Measurements from ENCODE around the gene PTGES3L.

Gene PTGES3L

GRCh38 chr17:43021741-43022512 lies 42.0 kb upstream of the PTGES3L start, which contains the start of gene VAT1:
TSS of gene VAT1 (minus strand) at chr17:43022385. CDS start at chr17:43022322, 63 bp downstream.
- Histone ChIP-seq H3K27ac (peak within 1 kb of the TSS; percentile 65 to 86 (median 72)), H3K4me3 (peak within 1 kb of the TSS; percentile 78 to 100 (median 92)), H3K9me3 (replicated peaks in 1 of 11) (no peaks in the 10 kb centered on the region), H3K36me3 (peaks cover 0 to 35% (median 8%) of the 10 kb centered on the region in 11 experiments; a peak in 12 of 22 replicates), H3K9ac (peak within 1 kb of the TSS; percentile 77 to 91 (median 84)), H3K4me2 (peak within 1 kb of the TSS; percentile 92 to 100 (median 99)), H4K20me1 (peaks cover 0 to 36% (median 4%) of the 10 kb centered on the region in 11 experiments; a peak in 9 of 22 replicates), H3K4me1 (peaks cover 44 to 79% (median 65%) of the 10 kb centered on the region in 10 experiments), H3K27me3 (peaks cover 0 to 20% (median 5%) of the 10 kb centered on the region in 11 experiments; a peak in 9 of 22 replicates)
- no peak for TF ChIP-seq Cebpa-rat (IDR thresholded peaks at IDR 0.05)

DNA sequence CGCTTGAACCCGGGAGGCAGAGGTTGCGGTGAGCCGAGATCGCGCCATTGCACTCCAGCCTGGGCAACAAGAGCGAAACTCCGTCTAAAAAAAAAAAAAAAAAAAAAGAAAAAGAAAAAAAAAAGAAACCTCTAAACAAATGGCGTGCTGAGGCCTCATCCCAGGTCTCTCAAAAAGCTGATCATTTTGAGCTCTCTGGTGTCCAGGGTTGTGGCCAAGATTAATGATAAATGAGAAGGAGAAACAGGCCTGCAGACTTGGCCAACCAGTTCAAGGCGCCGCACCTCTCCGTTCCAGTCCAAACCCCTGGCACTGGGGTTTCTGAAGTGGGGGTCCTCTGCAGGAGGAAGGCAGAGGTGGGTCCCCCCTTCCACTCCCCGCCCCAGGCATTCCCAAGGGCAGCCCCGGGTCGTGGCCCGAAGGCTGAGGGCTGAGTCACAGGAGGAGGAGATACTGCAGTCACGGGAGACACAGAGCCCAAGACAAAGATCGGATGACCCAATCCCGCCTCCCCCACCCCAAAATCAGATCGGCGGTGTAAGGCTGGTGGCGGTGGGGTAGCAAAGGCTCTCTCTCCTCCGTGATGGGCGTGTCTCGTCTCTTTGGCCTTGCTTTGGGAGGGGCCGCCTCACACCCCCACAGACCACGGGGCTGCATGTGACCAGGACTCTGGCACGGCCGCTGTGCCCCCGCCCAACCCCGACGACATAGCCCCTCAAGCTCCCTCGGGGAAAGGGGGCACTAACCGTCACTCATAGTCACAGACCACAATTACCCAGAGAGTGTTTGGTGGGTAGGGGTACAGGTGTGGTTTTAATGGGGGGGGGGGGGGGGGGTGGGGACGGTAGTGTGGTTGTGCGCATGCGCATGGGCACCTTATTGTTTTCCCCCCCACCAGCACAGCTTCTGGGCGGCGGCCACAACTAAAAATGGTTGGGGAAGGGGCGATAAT lies 41.2 kb upstream of the PTGES3L start:
- Histone ChIP-seq H3K9ac (peak overlapping the region; percentile 77 to 91 (median 84)), H3K9me3 (replicated peaks in 1 of 11) (no peaks in the 10 kb centered on the region), H3K4me1 (peaks cover 51 to 70% (median 62%) of the 10 kb centered on the region in 10 experiments), H3K27me3 (peaks cover 0 to 14% (median 4%) of the 10 kb centered on the region in 11 experiments; a peak in 9 of 22 replicates), H3K36me3 (peaks cover 5 to 43% (median 16%) of the 10 kb centered on the region in 11 experiments; a peak in 18 of 22 replicates), H3K4me3 (peak overlapping the region; percentile 78 to 100 (median 92)), H3K4me2 (peak overlapping the region; percentile 92 to 100 (median 99)), H3K27ac (peak overlapping the region; percentile 65 to 86 (median 72)), H4K20me1 (peaks cover 0 to 45% (median 4%) of the 10 kb centered on the region in 11 experiments; a peak in 9 of 22 replicates)
- no peak for TF ChIP-seq Cebpa-rat (IDR thresholded peaks at IDR 0.05)

- Histone ChIP-seq H3K4me2 (peak overlapping the region; percentile 92 to 100 (median 99)), H3K4me3 (peak overlapping the region in 8 of 10 experiments; percentile 8 to 100 (median 92); a peak in 13 of 20 replicates), H3K27ac (peak overlapping the region; percentile 39 to 83 (median 66); a peak in 21 of 22 replicates), H4K20me1 (peaks cover 0 to 54% (median 4%) of the 10 kb centered on the region in 11 experiments; a peak in 8 of 22 replicates), H3K9ac (peak overlapping the region; percentile 23 to 91 (median 82); a peak in 21 of 22 replicates), H3K27me3 (peaks cover 0 to 5% (median 0%) of the 10 kb centered on the region in 11 experiments; a peak in 7 of 22 replicates), H3K36me3 (peaks cover 12 to 53% (median 25%) of the 10 kb centered on the region in 11 experiments; a peak in 18 of 22 replicates), H3K4me1 (peaks cover 42 to 70% (median 64%) of the 10 kb centered on the region in 10 experiments), H3K9me3 (replicated peaks in 1 of 11) (no peaks in the 10 kb centered on the region)
- no peak for TF ChIP-seq Cebpa-rat (IDR thresholded peaks at IDR 0.05)
Observed at GRCh38 chr17:43020030-43020621, 40.2 kb upstream of the PTGES3L start.

DNA sequence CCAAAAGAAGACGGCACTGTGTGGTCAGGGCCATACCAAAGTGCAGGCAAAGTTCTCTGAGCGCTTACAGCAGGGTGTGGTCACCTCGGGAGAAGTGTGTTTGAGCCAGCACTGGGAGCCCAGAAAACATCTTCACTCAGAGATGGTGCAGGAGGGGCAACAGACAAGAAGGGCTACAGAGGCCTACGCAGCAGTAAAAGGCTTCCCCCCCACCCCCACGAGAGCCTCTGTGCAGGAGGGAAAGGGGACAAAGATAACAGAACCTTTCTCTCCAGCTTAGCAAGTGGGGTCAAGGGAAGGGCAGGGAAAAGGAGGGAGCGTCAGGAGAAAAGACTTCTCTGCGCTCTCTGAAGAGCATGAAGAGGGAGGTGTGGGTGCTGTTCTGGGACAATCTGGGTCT lies 39.5 kb upstream of the PTGES3L start:
- peaks cover 12 to 60% (median 32%) of the 10 kb centered on the region in 11 experiments; a peak in 19 of 22 replicates for H3K36me3 ChIP-seq
- peaks cover 42 to 76% (median 68%) of the 10 kb centered on the region in 10 experiments for H3K4me1 ChIP-seq
- no peaks in the 10 kb centered on the region for H3K9me3 ChIP-seq (replicated peaks in 1 of 11)
- H3K4me2 ChIP-seq = peak overlapping the region; percentile 92 to 100 (median 99)
- TF ChIP-seq Cebpa-rat (IDR thresholded peaks at IDR 0.05) = no peak
- no peaks in the 10 kb centered on the region; a peak in 1 of 22 replicates for H3K27me3 ChIP-seq
- H4K20me1 ChIP-seq = peaks cover 0 to 61% (median 4%) of the 10 kb centered on the region in 11 experiments; a peak in 8 of 22 replicates
- peak overlapping the region in 5 of 10 experiments; percentile 85 to 100 (median 93); a peak in 10 of 20 replicates for H3K4me3 ChIP-seq
- H3K27ac ChIP-seq = peak overlapping the region in 10 of 11 experiments; percentile 45 to 83 (median 68); a peak in 19 of 22 replicates
- peak overlapping the region; percentile 23 to 91 (median 82); a peak in 21 of 22 replicates for H3K9ac ChIP-seq

DNA sequence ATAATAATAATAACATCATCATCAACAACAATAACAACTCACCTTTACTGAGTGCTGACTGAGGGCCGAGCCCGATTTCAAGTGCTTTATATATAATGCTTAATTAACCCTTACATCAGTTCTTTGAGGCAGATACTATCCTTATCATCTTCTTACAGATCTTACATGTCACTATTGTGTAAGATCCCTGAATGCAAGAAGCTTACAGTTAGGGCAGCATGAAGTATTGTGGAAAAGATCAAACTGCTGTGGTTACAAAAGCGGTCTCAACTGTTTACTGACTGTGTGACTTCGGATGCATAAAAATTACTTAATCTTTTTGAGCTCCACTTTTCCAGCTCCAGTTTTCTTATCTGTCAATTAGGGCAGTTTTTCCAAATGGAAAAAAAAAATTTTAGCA lies 39.1 kb upstream of the PTGES3L start:
- H3K27ac ChIP-seq = peak overlapping the region in 9 of 11 experiments; percentile 4 to 82 (median 66); a peak in 16 of 22 replicates
- no peaks in the 10 kb centered on the region for H3K9me3 ChIP-seq (replicated peaks in 1 of 11)
- H3K9ac ChIP-seq = peak overlapping the region in 10 of 11 experiments; percentile 37 to 91 (median 83); a peak in 16 of 22 replicates
- H3K27me3 ChIP-seq = no peaks in the 10 kb centered on the region
- TF ChIP-seq Cebpa-rat (IDR thresholded peaks at IDR 0.05) = peak in 3 of 11 experiments; percentile 28 to 44 (median 38); a peak in 2 of 22 replicates
- H4K20me1 ChIP-seq = peaks cover 0 to 66% (median 4%) of the 10 kb centered on the region in 11 experiments; a peak in 8 of 22 replicates
- peak overlapping the region in 3 of 10 experiments; percentile 85 to 100 (median 93); a peak in 4 of 20 replicates for H3K4me3 ChIP-seq
- peaks cover 12 to 65% (median 35%) of the 10 kb centered on the region in 11 experiments; a peak in 20 of 22 replicates for H3K36me3 ChIP-seq
- H3K4me1 ChIP-seq = peaks cover 42 to 77% (median 69%) of the 10 kb centered on the region in 10 experiments
- H3K4me2 ChIP-seq = peak overlapping the region; percentile 92 to 100 (median 99)

GRCh38 chr17:43018008-43018853 lies 38.4 kb upstream of the PTGES3L start:
- Histone ChIP-seq H4K20me1 (peaks cover 0 to 73% (median 4%) of the 10 kb centered on the region in 11 experiments; a peak in 8 of 22 replicates), H3K27ac (peak overlapping the region in 9 of 11 experiments; percentile 4 to 82 (median 66); a peak in 15 of 22 replicates), H3K9ac (peak overlapping the region in 8 of 11 experiments; percentile 12 to 91 (median 72); a peak in 5 of 22 replicates), H3K9me3 (replicated peaks in 1 of 11) (no peaks in the 10 kb centered on the region), H3K4me3 (peak overlapping the region in 1 of 10 experiments; percentile 93; a peak in 2 of 20 replicates), H3K4me1 (peaks cover 42 to 77% (median 68%) of the 10 kb centered on the region in 10 experiments), H3K36me3 (peaks cover 17 to 72% (median 42%) of the 10 kb centered on the region in 11 experiments; a peak in 21 of 22 replicates), H3K27me3 (no peaks in the 10 kb centered on the region), H3K4me2 (peak overlapping the region; percentile 92 to 100 (median 99))
- no peak for TF ChIP-seq Cebpa-rat (IDR thresholded peaks at IDR 0.05)

All from BLaER1 treated with 17β-estradiol and CSF1 and Interleukin-3, amounts not matched to agents 10 nM and 100 nM (cell line).